Esophagus muscularis mucosa (tissue), 4 donors: ENCODE results near the gene PTPN11.

Experiments used
- CTCF ChIP-seq, 3 experiments: fragments of 200-600 bp in 2 of 3; fragments of 450-650 bp in 1 of 3; sonication (generic) in 2 of 3; IDR thresholded peaks; one replicate each; pipeline ENCODE4 v1.5.1; 2017 to 2019; ENCODE audit warnings: antibody characterized with exemption in 3 of 3, mild to moderate bottlenecking in 2 of 3, moderate library complexity in 1 of 3
- EP300 ChIP-seq: sonication (generic); formaldehyde crosslinking; IDR thresholded peaks from one replicate; pipeline ENCODE4 v1.6.1; 2017; ENCODE audit warnings: antibody characterized with exemption
- POLR2A ChIP-seq: fragments of 450-650 bp; IDR thresholded peaks from one replicate; pipeline ENCODE4 v1.6.1; 2017; ENCODE audit warnings: antibody characterized with exemption, moderate library complexity, mild to moderate bottlenecking, low read depth
- POLR2AphosphoS5 ChIP-seq, 2 donors: sonication (generic); formaldehyde crosslinking; IDR thresholded peaks; one replicate each; pipeline ENCODE4 v1.6.1; 2017; ENCODE audit warnings: antibody characterized with exemption in 2 of 2

- TF ChIP-seq CTCF (IDR thresholded peaks at IDR 0.05) (no peak), POLR2AphosphoS5 (IDR thresholded peaks at IDR 0.05) (no peak), EP300 (no peak), POLR2A (no peak)
Observed at GRCh38 chr12:112418273-112418607, 507 bp upstream of the PTPN11 start.
